SK-N-SH (cell line): ENCODE data around the gene TSC22D1. TPM values are rescaled to one million over a fixed set of nuclear protein-coding genes. Genes with fewer than 3 reads are reported as not detected.
"Not testable (repeated sequence)": the region's sequence is repeated elsewhere in the genome, so short reads cannot be mapped to it uniquely, and the experiment has no call there.

Experiments
- CTCF ChIA-PET: fragments of 300-600, 350-600 bp; formaldehyde crosslinking; extraction: SDS; loops from one replicate; lab custom pipeline; 2021; lab: Yijun Ruan, JAX
- POLR2A ChIA-PET: fragments of 350-600 bp; sonication (Branson Sonifier 250); formaldehyde crosslinking; extraction: SDS; loops from one replicate; lab custom pipeline; 2020; ENCODE audit warnings: antibody characterized with exemption, inconsistent platforms; lab: Yijun Ruan, JAX
- DNase-seq: peaks from one replicate; pipeline ENCODE4 v3.0.0; 2012
- H2AFZ ChIP-seq: fragments of 200-600 bp; sonication (generic); 2 replicates; pipeline ENCODE4 v1.8.1; 2016; ENCODE audit warnings: antibody characterized with exemption, mild to moderate bottlenecking, low read depth
- H3F3A ChIP-seq: fragments of 200-600 bp; sonication (generic); replicated peaks from 2 replicates; pipeline ENCODE3; 2016; ENCODE audit warnings: antibody characterized with exemption, mild to moderate bottlenecking; ENCODE audit not compliant: insufficient read depth
- H3K27ac ChIP-seq, 2 experiments: fragments of 200-500 bp in 1 of 2; fragments of 200-600 bp in 1 of 2; sonication (Bioruptor generic) in 1 of 2; sonication (generic), shearing (Covaris generic) in 1 of 2; 2 replicates each; pipeline versions ENCODE4 v1.5.1 to v1.6.1; 2014 to 2016; ENCODE audit warnings: low read depth in 2 of 2, inconsistent platforms in 1 of 2, low read length in 1 of 2, mild to moderate bottlenecking in 1 of 2, mixed read lengths in 1 of 2
- H3K27me3 ChIP-seq: fragments of 200-600 bp; sonication (generic), shearing (Covaris generic); 2 replicates; pipeline ENCODE4 v1.6.1; 2016; ENCODE audit warnings: mixed run types; ENCODE audit not compliant: insufficient read depth
- H3K36me3 ChIP-seq, 2 experiments: fragments of 200-500 bp in 1 of 2; fragments of 200-600 bp in 1 of 2; sonication (Bioruptor generic) in 1 of 2; sonication (generic) in 1 of 2; replicated peaks in 1 of 2; 2 replicates each; pipeline versions ENCODE3 to v1.5.1; 2014 to 2016; ENCODE audit warnings: low read length in 1 of 2, mild to moderate bottlenecking in 1 of 2; ENCODE audit not compliant: insufficient read depth in 2 of 2, control insufficient read depth in 1 of 2
- H3K4me1 ChIP-seq, 2 experiments: fragments of 200-500 bp in 1 of 2; fragments of 200-600 bp in 1 of 2; sonication (Bioruptor generic) in 1 of 2; sonication (generic), shearing (Covaris generic) in 1 of 2; 2 replicates each; pipeline versions ENCODE4 v1.5.1 to v1.6.1; 2014 to 2016; ENCODE audit warnings: low read depth in 1 of 2, low read length in 1 of 2, mixed run types in 1 of 2; ENCODE audit not compliant: insufficient read depth in 2 of 2, control insufficient read depth in 1 of 2
- H3K4me2 ChIP-seq: fragments of 200-600 bp; sonication (generic), shearing (Covaris generic); 2 replicates; pipeline ENCODE4 v1.6.1; 2017; ENCODE audit warnings: mixed run types
- H3K4me3 ChIP-seq, 2 experiments: fragments of 200-500 bp in 1 of 2; fragments of 200-600 bp in 1 of 2; sonication (Bioruptor generic) in 1 of 2; sonication (generic), shearing (Covaris generic) in 1 of 2; 2 replicates each; pipeline versions ENCODE4 v1.5.1 to v1.8.1; 2014 to 2016; ENCODE audit warnings: low read depth in 2 of 2, inconsistent platforms in 1 of 2, low read length in 1 of 2, mild to moderate bottlenecking in 1 of 2, mixed read lengths in 1 of 2, moderate library complexity in 1 of 2
- H3K79me2 ChIP-seq: fragments of 200-600 bp; sonication (generic); 2 replicates; pipeline ENCODE4 v1.8.1; 2017; ENCODE audit warnings: mild to moderate bottlenecking; ENCODE audit not compliant: insufficient read depth
- H3K9ac ChIP-seq: fragments of 200-600 bp; sonication (generic); 2 replicates; pipeline ENCODE4 v1.6.1; 2017; ENCODE audit warnings: mixed run types
- H3K9me2 ChIP-seq: fragments of 200-600 bp; sonication (generic); 2 replicates; pipeline ENCODE4 v1.6.1; 2017; ENCODE audit warnings: mixed run types
- H3K9me3 ChIP-seq: fragments of 200-600 bp; sonication (generic); 2 replicates; pipeline ENCODE4 v1.6.1; 2017; ENCODE audit warnings: mixed run types, mild to moderate bottlenecking, moderate library complexity
- H4K20me1 ChIP-seq: fragments of 200-600 bp; sonication (generic); 2 replicates; pipeline ENCODE4 v1.6.1; 2017; ENCODE audit warnings: mild to moderate bottlenecking, mixed run types; ENCODE audit not compliant: insufficient read depth
- GATA2 ChIP-seq: sonication (generic); formaldehyde crosslinking; IDR thresholded peaks from 2 replicates; pipeline ENCODE4 v1.5.0; 2020; ENCODE audit warnings: mild to moderate bottlenecking, missing genetic modification reagents
- IRF3 ChIP-seq: fragments of 150-350 bp; IDR thresholded peaks from 2 replicates; pipeline ENCODE4 v1.6.1; 2016; ENCODE audit warnings: mild to moderate bottlenecking, low read depth, low read length
- RCOR1 ChIP-seq: fragments of 150-350 bp; IDR thresholded peaks from 2 replicates; pipeline ENCODE4 v1.6.1; 2017; ENCODE audit warnings: antibody characterized with exemption, low read length
- TEAD4 ChIP-seq: IDR thresholded peaks from 2 replicates; pipeline ENCODE4 v1.4.0; 2012; ENCODE audit warnings: mild to moderate bottlenecking, borderline replicate concordance; ENCODE audit not compliant: insufficient read depth
- USF2 ChIP-seq: fragments of 150-350 bp; IDR thresholded peaks from 2 replicates; pipeline ENCODE4 v1.6.1; 2017; ENCODE audit warnings: antibody characterized with exemption, low read length, low read depth, borderline replicate concordance
- YY1 ChIP-seq: IDR thresholded peaks from 2 replicates; pipeline ENCODE4 v1.4.0; 2012; ENCODE audit warnings: low read depth, mild to moderate bottlenecking
- ZBTB33 ChIP-seq: IDR thresholded peaks from 2 replicates; pipeline ENCODE4 v1.4.0; 2012; ENCODE audit warnings: low read depth, borderline replicate concordance
- WGBS: methylation state at CpG from one replicate; pipeline ENCODE4 v1.1.6; 2017; ENCODE audit warnings: low lambda C conversion rate; 5-methylcytosine and 5-hydroxymethylcytosine counted together
- polyA plus RNA-seq, 3 experiments: library from polyadenylated mRNA; depleted of rRNA; stranded (reverse); fragments of >200 nt; gene quantifications; 2 replicates each; pipeline ENCODE4 v1.2.3, GENCODE V29; 2012

TSC22D1 gene
- polyA plus RNA-seq, 1 of the 3 experiments (the other 2 are of a cell fraction), result 137 TPM

DNA sequence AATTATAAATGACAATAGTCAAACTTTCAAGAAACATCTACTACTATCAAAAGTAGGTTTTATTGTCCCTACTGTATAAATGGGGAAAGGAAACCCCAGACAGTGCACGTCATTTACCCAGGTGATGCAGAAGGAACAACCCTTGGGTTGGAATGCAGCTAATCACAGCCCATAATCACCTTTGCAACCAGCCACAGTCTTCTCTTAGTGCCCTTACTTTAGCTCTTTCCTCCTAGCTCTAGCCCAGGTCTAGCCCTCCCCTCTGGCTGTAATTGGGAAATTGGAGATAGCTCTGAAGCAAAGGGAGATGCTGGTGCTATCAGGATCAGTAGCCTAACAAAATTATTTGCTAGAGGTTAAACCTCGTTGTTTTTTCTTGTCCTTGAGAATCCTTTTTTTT lies 25.5 kb upstream of the TSC22D1 start (continued):
- TF ChIP-seq TEAD4, result no peak

DNA sequence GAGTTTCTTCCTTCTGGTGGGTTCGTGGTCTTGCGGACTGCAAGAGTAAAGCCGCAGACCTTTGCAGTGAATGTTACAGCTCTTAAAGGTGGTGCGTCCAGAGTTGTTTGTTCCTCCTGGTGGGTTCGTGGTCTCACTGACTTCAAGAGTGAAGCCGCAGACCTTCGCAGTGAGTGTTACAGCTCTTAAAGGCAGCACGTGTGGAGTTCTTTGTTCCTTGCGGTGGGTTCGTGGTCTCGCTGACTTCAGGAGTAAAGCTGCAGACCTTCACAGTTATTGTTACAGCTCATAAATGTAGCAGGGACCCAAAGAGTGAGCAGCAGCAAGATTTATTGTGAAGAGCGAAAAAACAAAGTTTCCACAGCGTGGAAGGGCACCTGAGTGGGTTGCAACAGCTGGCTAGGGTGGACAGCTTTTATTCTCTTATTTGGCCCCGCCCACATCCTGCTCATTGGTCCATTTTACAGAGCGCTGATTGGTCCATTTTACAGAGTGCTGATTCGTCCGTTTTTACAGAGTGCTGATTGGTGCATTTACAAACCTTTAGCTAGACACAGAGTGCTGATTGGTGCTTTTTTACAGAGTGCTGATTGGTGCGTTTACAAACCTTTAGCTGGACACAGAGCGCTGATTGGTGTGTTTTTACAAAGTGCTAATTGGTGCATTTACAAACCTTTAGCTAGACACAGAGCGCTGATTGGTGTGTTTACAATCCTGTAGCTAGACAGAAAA lies 17.9 kb upstream of the TSC22D1 start:
- H3K36me3 ChIP-seq, POLR2A ChIA-PET, DNase-seq, H3K9ac ChIP-seq, H3F3A ChIP-seq, H3K4me3 ChIP-seq, H3K4me2 ChIP-seq, CTCF ChIA-PET, H3K27me3 ChIP-seq, H4K20me1 ChIP-seq, H2AFZ ChIP-seq, H3K27ac ChIP-seq, H3K79me2 ChIP-seq, H3K9me3 ChIP-seq, H3K4me1 ChIP-seq, H3K9me2 ChIP-seq: not testable (repeated sequence)
- 93% methylated on average over 20 of the region's 20 CpGs for WGBS

GRCh38 chr13:44592216-44592847 lies 16.2 kb upstream of the TSC22D1 start:
- DNase-seq, result no peak
- ChIA-PET CTCF (no interaction called here), POLR2A (no interaction called here)
- no peaks in the 10 kb centered on the region for H3K9me3 ChIP-seq
- no peaks in the 10 kb centered on the region for H3K4me1 ChIP-seq
- H3K9ac ChIP-seq, result no peak overlapping the region
- H3K27me3 ChIP-seq, result no peaks in the 10 kb centered on the region
- no peak overlapping the region for H3K4me3 ChIP-seq
- TF ChIP-seq GATA2 (no peak), USF2 (no peak), RCOR1 (no peak), YY1 (no peak), IRF3 (no peak), TEAD4 (no peak), ZBTB33 (no peak)
- 94% methylated on average over 5 of the region's 6 CpGs for WGBS
- H3F3A ChIP-seq, result no peaks in the 10 kb centered on the region
- H3K9me2 ChIP-seq, result no peaks in the 10 kb centered on the region
- H3K4me2 ChIP-seq, result no peak overlapping the region
- H3K36me3 ChIP-seq, result no peaks in the 10 kb centered on the region
- H2AFZ ChIP-seq, result no peak overlapping the region
- H3K79me2 ChIP-seq, result no peaks in the 10 kb centered on the region
- H3K27ac ChIP-seq, result no peak overlapping the region
- H4K20me1 ChIP-seq, result no peaks in the 10 kb centered on the region
